ENCODE measurements around the gene DENND1A. TPM values are rescaled to one million over a fixed set of nuclear protein-coding genes. Genes with fewer than 3 reads are reported as not detected.

The DENND1A gene
- total and polyA plus RNA-seq, 4 experiments from 2014 or later = 1.4 to 14.2 (median 9.9) TPM

DNA sequence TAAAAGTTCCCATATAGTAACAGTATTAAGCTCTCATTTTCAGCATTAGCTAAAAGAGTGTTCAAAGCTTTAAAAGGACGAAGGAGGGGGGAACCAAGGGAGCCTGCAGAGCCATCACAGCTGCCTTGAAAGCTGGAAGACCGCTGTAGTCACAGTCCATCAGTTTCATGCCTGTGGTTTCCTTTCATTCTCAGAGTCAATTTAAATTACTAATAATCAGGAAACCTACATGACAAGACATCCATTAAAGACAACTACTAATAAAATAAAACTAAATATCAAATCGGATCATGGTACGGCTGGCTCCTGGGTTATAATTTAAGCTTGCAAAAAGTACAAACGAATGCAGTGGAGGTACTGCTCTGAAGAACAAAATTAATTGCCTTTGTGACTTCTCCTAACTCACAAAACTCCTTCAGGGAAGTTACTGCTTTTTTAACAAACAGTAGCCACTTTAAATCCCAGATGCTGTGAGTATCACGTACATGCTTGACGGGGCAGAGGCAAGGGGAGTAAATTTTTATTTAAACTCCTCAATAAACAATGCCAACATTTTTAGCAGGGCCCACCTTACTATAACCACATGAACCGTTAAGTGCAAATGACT lies 213.5 kb downstream of the DENND1A start:
- Histone ChIP-seq H3K27ac (ENCODE audit: low read depth, low read length) (no peak overlapping the region), H3K27me3 (ENCODE audit: insufficient read depth, low read length) (no peaks in the 10 kb centered on the region), H3K9me3 (ENCODE audit: control insufficient read depth in 1 of 2, low read length in 2 of 2) (no peaks in the 10 kb centered on the region), H3K4me3 (ENCODE audit: low read length in 2 of 2) (no peak overlapping the region), H3K36me3 (ENCODE audit: insufficient read depth, low read length) (no peaks in the 10 kb centered on the region), H3K4me1 (ENCODE audit: insufficient read depth, low read length) (no peaks in the 10 kb centered on the region)
- DNase-seq = no peak
- Mint-ChIP-seq H3K4me3 (no peak overlapping the region), H3K27ac (no peak overlapping the region), H3K4me1 (peaks cover 0 to 7% (median 2%) of the 10 kb centered on the region in 4 donors), H3K36me3 (peaks cover 9 to 25% of the 10 kb centered on the region in 2 donors), H3K9me3 (peaks cover 0 to 10% (median 3%) of the 10 kb centered on the region in 8 donors), H3K27me3 (no peaks in the 10 kb centered on the region)
- ChIA-PET CTCF (ENCODE audit: partially characterized antibody) (no interaction called here), POLR2A (ENCODE audit: partially characterized antibody) (no interaction called here)
- intact Hi-C loops (cut with micrococcal nuclease) = no loop called here

DNA sequence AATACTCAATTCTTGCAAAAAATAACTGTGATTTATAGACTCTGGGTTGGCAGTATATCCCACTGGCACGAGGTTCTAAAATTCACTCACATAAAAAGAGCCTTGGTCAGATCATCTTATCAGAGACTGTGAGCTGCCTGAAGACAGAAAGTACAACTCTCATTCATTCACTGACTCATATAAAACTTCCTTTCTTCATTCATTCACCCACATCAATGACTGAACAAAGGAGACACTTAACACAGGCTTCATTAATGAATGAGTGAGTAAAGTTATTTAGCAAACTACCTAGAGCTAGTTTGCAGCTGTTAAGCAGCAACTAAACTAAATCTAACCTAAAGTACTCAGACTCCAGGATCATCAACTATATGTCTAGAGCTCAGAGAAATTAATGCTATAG lies 214.7 kb downstream of the DENND1A start:
- no peak overlapping the region for H3K4me3 ChIP-seq (ENCODE audit: low read length in 2 of 2)
- H3K27me3 Mint-ChIP-seq = no peaks in the 10 kb centered on the region
- H3K27me3 ChIP-seq (ENCODE audit: insufficient read depth, low read length) = no peaks in the 10 kb centered on the region
- peaks cover 5 to 13% of the 10 kb centered on the region in 2 donors for H3K36me3 Mint-ChIP-seq
- H3K4me1 Mint-ChIP-seq = peaks cover 0 to 4% (median 2%) of the 10 kb centered on the region in 4 donors
- no peaks in the 10 kb centered on the region for H3K4me1 ChIP-seq (ENCODE audit: insufficient read depth, low read length)
- POLR2A ChIA-PET (ENCODE audit: partially characterized antibody) = no interaction called here
- intact Hi-C loops (cut with micrococcal nuclease) = no loop called here
- CTCF ChIA-PET (ENCODE audit: partially characterized antibody) = no interaction called here
- H3K36me3 ChIP-seq (ENCODE audit: insufficient read depth, low read length) = no peaks in the 10 kb centered on the region
- DNase-seq = no peak
- no peaks in the 10 kb centered on the region for H3K9me3 ChIP-seq (ENCODE audit: control insufficient read depth in 1 of 2, low read length in 2 of 2)
- H3K27ac ChIP-seq (ENCODE audit: low read depth, low read length) = no peak overlapping the region
- H3K9me3 Mint-ChIP-seq = peaks cover 0 to 5% (median 0%) of the 10 kb centered on the region in 8 donors
- H3K4me3 Mint-ChIP-seq = no peak overlapping the region
- no peak overlapping the region for H3K27ac Mint-ChIP-seq

DNA sequence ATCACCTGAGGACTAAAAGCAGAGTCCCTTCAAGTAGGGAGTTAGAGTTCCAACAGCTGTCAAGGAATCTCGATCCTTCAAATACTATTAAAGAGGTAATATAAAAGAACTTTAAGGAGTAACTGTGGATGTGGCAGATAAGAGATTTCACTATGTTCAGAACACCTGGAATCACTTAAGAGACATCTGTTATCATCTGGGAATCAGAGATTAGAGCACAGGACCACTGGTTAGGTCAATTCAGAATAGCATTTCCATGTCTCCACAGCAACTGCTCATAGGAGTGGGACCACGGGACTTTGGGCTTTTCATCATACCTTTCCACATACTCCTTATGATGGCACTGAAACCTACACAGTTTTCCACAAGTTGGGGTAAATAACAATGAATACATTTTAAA lies 216.6 kb downstream of the DENND1A start:
- H3K4me1 ChIP-seq (ENCODE audit: insufficient read depth, low read length) = no peaks in the 10 kb centered on the region
- Mint-ChIP-seq H3K27me3 (no peaks in the 10 kb centered on the region), H3K9me3 (peaks cover 0 to 2% (median 0%) of the 10 kb centered on the region in 8 donors), H3K4me3 (no peak overlapping the region), H3K27ac (no peak overlapping the region), H3K4me1 (peaks cover 0 to 3% (median 0%) of the 10 kb centered on the region in 4 donors), H3K36me3 (peaks cover 0 to 4% of the 10 kb centered on the region in 2 donors)
- H3K27me3 ChIP-seq (ENCODE audit: insufficient read depth, low read length) = no peaks in the 10 kb centered on the region
- CTCF ChIA-PET (ENCODE audit: partially characterized antibody) = no interaction called here
- H3K4me3 ChIP-seq (ENCODE audit: low read length in 2 of 2) = no peak overlapping the region
- POLR2A ChIA-PET (ENCODE audit: partially characterized antibody) = no interaction called here
- no peak overlapping the region for H3K27ac ChIP-seq (ENCODE audit: low read depth, low read length)
- intact Hi-C loops (cut with micrococcal nuclease) = no loop called here
- no peaks in the 10 kb centered on the region for H3K9me3 ChIP-seq (ENCODE audit: control insufficient read depth in 1 of 2, low read length in 2 of 2)
- DNase-seq = no peak
- H3K36me3 ChIP-seq (ENCODE audit: insufficient read depth, low read length) = no peaks in the 10 kb centered on the region

DNA sequence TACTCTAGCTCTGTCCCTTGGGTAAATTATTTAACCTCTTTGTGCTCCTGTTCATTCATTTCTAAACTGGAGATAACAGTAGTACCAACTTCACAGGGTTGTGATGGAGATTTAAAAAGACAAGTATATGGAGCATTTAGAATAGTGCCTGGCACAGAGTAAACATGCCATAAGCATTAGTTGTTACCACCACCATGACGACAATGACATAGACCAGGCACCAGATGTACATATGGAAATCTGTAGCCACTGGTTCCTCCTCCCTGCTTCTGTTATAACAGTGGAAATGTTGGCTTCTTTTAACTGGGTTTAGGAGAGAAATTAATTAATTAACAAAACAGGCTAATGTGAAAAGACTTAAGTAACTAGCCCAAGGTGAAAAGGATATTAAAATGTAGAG lies 217.5 kb downstream of the DENND1A start:
- Histone ChIP-seq H3K36me3 (ENCODE audit: insufficient read depth, low read length) (no peaks in the 10 kb centered on the region), H3K9me3 (ENCODE audit: control insufficient read depth in 1 of 2, low read length in 2 of 2) (no peaks in the 10 kb centered on the region), H3K27ac (ENCODE audit: low read depth, low read length) (no peak overlapping the region), H3K4me1 (ENCODE audit: insufficient read depth, low read length) (no peaks in the 10 kb centered on the region), H3K4me3 (ENCODE audit: low read length in 2 of 2) (no peak overlapping the region), H3K27me3 (ENCODE audit: insufficient read depth, low read length) (no peaks in the 10 kb centered on the region)
- DNase-seq = no peak
- H3K36me3 Mint-ChIP-seq = peaks cover 0 to 4% of the 10 kb centered on the region in 2 donors
- H3K27ac Mint-ChIP-seq = no peak overlapping the region
- H3K4me3 Mint-ChIP-seq = no peak overlapping the region
- CTCF ChIA-PET (ENCODE audit: partially characterized antibody) = no interaction called here
- intact Hi-C loops (cut with micrococcal nuclease) = no loop called here
- POLR2A ChIA-PET (ENCODE audit: partially characterized antibody) = no interaction called here
- H3K4me1 Mint-ChIP-seq = peaks cover 0 to 3% (median 0%) of the 10 kb centered on the region in 4 donors
- peaks cover 0 to 2% (median 0%) of the 10 kb centered on the region in 8 donors for H3K9me3 Mint-ChIP-seq
- H3K27me3 Mint-ChIP-seq = no peaks in the 10 kb centered on the region

DNA sequence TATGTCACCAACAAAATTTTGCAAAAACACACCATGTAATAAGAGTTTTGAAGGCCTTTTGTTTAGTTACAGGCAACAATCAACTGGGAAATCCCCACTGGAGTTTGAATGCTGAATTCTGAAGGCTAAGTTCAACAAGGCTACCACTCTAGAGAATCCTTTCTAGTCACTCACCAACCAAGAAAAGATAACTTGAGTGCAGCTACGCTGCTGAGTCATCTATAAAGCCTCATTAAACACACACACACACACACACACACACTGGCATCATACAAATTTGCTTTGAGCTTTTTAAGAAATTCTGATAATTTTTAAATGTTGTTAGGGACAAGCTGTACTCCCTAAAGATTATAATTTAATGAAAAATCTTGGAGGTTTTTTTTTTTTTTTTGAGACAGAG lies 219.6 kb downstream of the DENND1A start:
- peaks cover 0 to 3% (median 0%) of the 10 kb centered on the region in 4 donors for H3K4me1 Mint-ChIP-seq
- no peaks in the 10 kb centered on the region for H3K27me3 Mint-ChIP-seq
- CTCF ChIA-PET (ENCODE audit: partially characterized antibody) = no interaction called here
- POLR2A ChIA-PET (ENCODE audit: partially characterized antibody) = interaction anchor here (0.7 kb wide), 1 partner anchor 63 kb away, joined by 3 read pairs; no protein-coding TSS in a partner anchor
- H3K9me3 ChIP-seq (ENCODE audit: control insufficient read depth in 1 of 2, low read length in 2 of 2) = no peaks in the 10 kb centered on the region
- peaks cover 0 to 6% (median 4%) of the 10 kb centered on the region in 8 donors for H3K9me3 Mint-ChIP-seq
- H3K36me3 Mint-ChIP-seq = peaks cover 6 to 10% of the 10 kb centered on the region in 2 donors
- H3K4me3 Mint-ChIP-seq = no peak overlapping the region
- no peak overlapping the region for H3K27ac ChIP-seq (ENCODE audit: low read depth, low read length)
- intact Hi-C loops (cut with micrococcal nuclease) = no loop called here
- H3K36me3 ChIP-seq (ENCODE audit: insufficient read depth, low read length) = no peaks in the 10 kb centered on the region
- no peak overlapping the region for H3K27ac Mint-ChIP-seq
- H3K4me3 ChIP-seq (ENCODE audit: low read length in 2 of 2) = no peak overlapping the region
- DNase-seq = no peak
- no peaks in the 10 kb centered on the region for H3K27me3 ChIP-seq (ENCODE audit: insufficient read depth, low read length)
- H3K4me1 ChIP-seq (ENCODE audit: insufficient read depth, low read length) = no peaks in the 10 kb centered on the region

DNA sequence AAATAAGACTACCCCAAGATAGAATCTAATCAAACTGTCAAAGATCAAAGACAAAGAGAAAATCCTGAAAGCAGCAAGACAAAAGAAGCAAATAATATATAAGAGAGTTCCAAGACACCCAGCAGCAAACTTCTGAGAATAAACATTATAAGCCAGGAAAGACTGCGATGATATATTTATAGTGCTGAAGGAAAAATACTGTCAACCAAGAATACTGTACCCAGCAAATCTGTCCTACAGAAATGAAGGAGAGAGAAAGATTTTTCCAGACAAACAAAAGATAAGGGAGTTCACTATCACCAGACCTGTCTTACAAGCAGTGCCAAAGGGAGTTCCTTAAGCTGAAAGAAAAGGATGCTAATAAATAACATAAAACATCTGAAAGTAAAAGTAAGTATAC lies 227.4 kb downstream of the DENND1A start:
- peaks cover 0 to 54% (median 32%) of the 10 kb centered on the region in 8 donors for H3K9me3 Mint-ChIP-seq
- CTCF ChIA-PET (ENCODE audit: partially characterized antibody) = no interaction called here
- intact Hi-C loops (cut with micrococcal nuclease) = no loop called here
- H3K4me1 ChIP-seq (ENCODE audit: insufficient read depth, low read length) = no peaks in the 10 kb centered on the region
- H3K4me3 ChIP-seq (ENCODE audit: low read length in 2 of 2) = no peak overlapping the region
- H3K36me3 ChIP-seq (ENCODE audit: insufficient read depth, low read length) = no peaks in the 10 kb centered on the region
- no peak overlapping the region for H3K27ac Mint-ChIP-seq
- POLR2A ChIA-PET (ENCODE audit: partially characterized antibody) = interaction anchor here (0.5 kb wide), 1 partner anchor 778 kb away, joined by 5 read pairs; no protein-coding TSS in a partner anchor
- no peak for DNase-seq
- H3K36me3 Mint-ChIP-seq = peaks cover 17 to 51% of the 10 kb centered on the region in 2 donors
- no peaks in the 10 kb centered on the region for H3K4me1 Mint-ChIP-seq
- no peak overlapping the region for H3K27ac ChIP-seq (ENCODE audit: low read depth, low read length)
- H3K4me3 Mint-ChIP-seq = no peak overlapping the region
- H3K27me3 Mint-ChIP-seq = no peaks in the 10 kb centered on the region
- no peaks in the 10 kb centered on the region for H3K9me3 ChIP-seq (ENCODE audit: control insufficient read depth in 1 of 2, low read length in 2 of 2)
- H3K27me3 ChIP-seq (ENCODE audit: insufficient read depth, low read length) = no peaks in the 10 kb centered on the region

DNA sequence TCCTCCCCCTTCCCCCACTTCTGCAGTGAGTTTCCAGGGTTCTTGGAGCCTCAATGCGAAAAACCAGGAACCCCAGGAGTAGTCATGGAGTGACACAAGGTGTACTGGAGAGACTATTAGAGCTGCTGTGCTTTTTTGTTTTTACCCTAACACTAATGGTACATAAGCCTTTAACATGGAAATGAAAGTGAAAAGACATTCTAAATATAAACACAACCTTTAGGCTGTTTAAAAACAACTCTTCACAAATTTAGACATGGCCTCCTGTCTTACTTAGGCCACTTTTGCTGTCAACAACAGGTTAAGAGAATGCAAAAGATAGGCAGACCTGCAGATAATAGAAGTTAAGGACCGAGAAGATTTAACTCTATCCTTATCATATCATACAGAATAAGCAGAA lies 232.2 kb downstream of the DENND1A start:
- Histone ChIP-seq H3K27ac (ENCODE audit: low read depth, low read length) (no peak overlapping the region), H3K9me3 (ENCODE audit: control insufficient read depth in 1 of 2, low read length in 2 of 2) (no peaks in the 10 kb centered on the region), H3K4me1 (ENCODE audit: insufficient read depth, low read length) (no peaks in the 10 kb centered on the region), H3K4me3 (ENCODE audit: low read length in 2 of 2) (no peak overlapping the region), H3K36me3 (ENCODE audit: insufficient read depth, low read length) (no peaks in the 10 kb centered on the region), H3K27me3 (ENCODE audit: insufficient read depth, low read length) (no peaks in the 10 kb centered on the region)
- ChIA-PET CTCF (ENCODE audit: partially characterized antibody) (no interaction called here), POLR2A (ENCODE audit: partially characterized antibody) (no interaction called here)
- Mint-ChIP-seq H3K4me1 (no peaks in the 10 kb centered on the region), H3K27ac (no peak overlapping the region), H3K36me3 (peaks cover 5 to 26% of the 10 kb centered on the region in 2 donors), H3K4me3 (no peak overlapping the region), H3K9me3 (peaks cover 0 to 23% (median 12%) of the 10 kb centered on the region in 8 donors), H3K27me3 (no peaks in the 10 kb centered on the region)
- DNase-seq = no peak
- intact Hi-C loops (cut with micrococcal nuclease) = no loop called here
